Liver (tissue), 10 donors: Measurements from ENCODE around the gene RAB35. TPM values are rescaled to one million over a fixed set of nuclear protein-coding genes. Genes with fewer than 3 reads are reported as not detected.
"Not testable (repeated sequence)": the region's sequence is repeated elsewhere in the genome, so short reads cannot be mapped to it uniquely, and the experiment has no call there.

Experiments
- DNase-seq: peaks from one replicate; pipeline ENCODE4 v3.0.0-alpha.2; 2017; ENCODE audit warnings: low spot score
- H3K27ac ChIP-seq, 2 donors: one replicate each; pipeline ENCODE4 v1.7.0; 2013; ENCODE audit warnings: inconsistent platforms in 2 of 2, low read length in 2 of 2, control low read depth in 1 of 2, low read depth in 1 of 2, mild to moderate bottlenecking in 1 of 2
- H3K27me3 ChIP-seq, 4 donors: one replicate each; pipeline versions ENCODE4 v1.6.1 to v1.7.0; 2013; ENCODE audit warnings: low read length in 3 of 4, inconsistent platforms in 1 of 4, mild to moderate bottlenecking in 1 of 4, moderate library complexity in 1 of 4; ENCODE audit not compliant: control insufficient read depth in 4 of 4, insufficient read depth in 4 of 4
- H3K36me3 ChIP-seq, 4 donors: one replicate each; pipeline versions ENCODE4 v1.6.1 to v1.7.0; 2013; ENCODE audit warnings: low read length in 3 of 4, mild to moderate bottlenecking in 3 of 4, low read depth in 1 of 4, moderate library complexity in 1 of 4; ENCODE audit not compliant: control insufficient read depth in 4 of 4, insufficient read depth in 3 of 4
- H3K4me1 ChIP-seq, 4 donors: one replicate each; pipeline versions ENCODE4 v1.6.1 to v1.7.0; 2013; ENCODE audit warnings: low read length in 3 of 4, mild to moderate bottlenecking in 3 of 4, moderate library complexity in 1 of 4; ENCODE audit not compliant: control insufficient read depth in 4 of 4, insufficient read depth in 4 of 4
- H3K4me3 ChIP-seq, 3 donors: one replicate each; pipeline versions ENCODE4 v1.6.1 to v1.7.0; 2013; ENCODE audit warnings: low read length in 3 of 3, control low read depth in 1 of 3, low read depth in 1 of 3, mild to moderate bottlenecking in 1 of 3
- H3K9ac ChIP-seq, 2 donors: one replicate each; pipeline ENCODE4 v1.7.0; 2013; ENCODE audit warnings: low read length in 2 of 2, mild to moderate bottlenecking in 2 of 2, moderate library complexity in 2 of 2, control low read depth in 1 of 2, low read depth in 1 of 2
- H3K9me3 ChIP-seq, 4 donors: one replicate each; pipeline versions ENCODE4 v1.6.1 to v1.7.0; 2013; ENCODE audit warnings: low read length in 3 of 4; ENCODE audit not compliant: control insufficient read depth in 4 of 4
- ATF3 ChIP-seq: IDR thresholded peaks from 2 replicates; pipeline ENCODE4 v1.6.1; 2016; ENCODE audit warnings: antibody characterized with exemption
- EGR1 ChIP-seq, 2 donors: IDR thresholded peaks; 2 replicates each; pipeline ENCODE4 v1.6.1; 2016 to 2018; ENCODE audit warnings: antibody characterized with exemption in 2 of 2, low read depth in 2 of 2
- FOXA1 ChIP-seq: IDR thresholded peaks from 2 replicates; pipeline ENCODE4 v1.6.1; 2016; ENCODE audit warnings: antibody characterized with exemption
- FOXA2 ChIP-seq: IDR thresholded peaks from 2 replicates; pipeline ENCODE4 v1.6.1; 2016; ENCODE audit warnings: antibody characterized with exemption
- HNF4A ChIP-seq, 2 donors: conservative IDR thresholded peaks; 2 replicates each; pipeline ENCODE4 v1.6.1; 2016; ENCODE audit warnings: antibody characterized with exemption in 2 of 2, mild to moderate bottlenecking in 2 of 2
- HNF4G ChIP-seq: IDR thresholded peaks from 2 replicates; pipeline ENCODE4 v1.6.1; 2016; ENCODE audit warnings: antibody characterized with exemption
- MAX ChIP-seq: IDR thresholded peaks from 2 replicates; pipeline ENCODE4 v1.6.1; 2016; ENCODE audit warnings: antibody characterized with exemption
- WGBS: extraction: QIAGEN DNeasy Blood & Tissue Kit; methylation state at CpG from one replicate; pipeline ENCODE4 v1.1.7; 2013; 5-methylcytosine and 5-hydroxymethylcytosine counted together
- polyA plus RNA-seq, 2 donors: library from polyadenylated mRNA; stranded (reverse) in 1 of 2; unstranded in 1 of 2; fragments of 200-250 nt in 1 of 2; fragments of >200 nt in 1 of 2; fragmentation: Nextera tagmentation in 1 of 2; extraction: Ambion mirVana in 1 of 2; gene quantifications; one replicate each; pipeline versions ENCODE4 v1.2.1 to v1.2.3, GENCODE V29; 2013 to 2015
- small RNA-seq: library from RNA; depleted of rRNA; stranded (forward); fragments of <200 nt; gene quantifications from one replicate; pipeline ENCODE3, GENCODE V24; 2014
- total RNA-seq, 2 donors: library from RNA; depleted of rRNA; stranded (reverse); fragments of >200 nt; gene quantifications; one replicate each; pipeline ENCODE4 v1.2.3, GENCODE V29; 2014
- donor health status: healthy.
- donor health status: healthy.
- donor health status: healthy.
- donor health status: healthy.
- donor health status: healthy.

Gene RAB35
- total and polyA plus RNA-seq, 4 donors, result 7.4 to 14.4 (median 10.2) TPM

- Histone ChIP-seq H3K27me3 (no peaks in the 10 kb centered on the region), H3K4me1 (no peaks in the 10 kb centered on the region), H3K4me3 (no peak overlapping the region), H3K27ac (no peak overlapping the region), H3K9me3 (no peaks in the 10 kb centered on the region), H3K9ac (no peak overlapping the region), H3K36me3 (no peaks in the 10 kb centered on the region)
- WGBS, result 90% methylated on average over 1 of the region's 1 CpG
- TF ChIP-seq MAX, result no peak
- no peak for TF ChIP-seq FOXA2
- TF ChIP-seq FOXA1, result no peak
- TF ChIP-seq HNF4G, result no peak
- no peak for TF ChIP-seq ATF3
- no peak for TF ChIP-seq EGR1 (IDR thresholded peaks at IDR 0.05; ENCODE audit: low read depth in 2 of 2)
- no peak for TF ChIP-seq HNF4A (conservative IDR thresholded peaks at IDR 0.05)
- no peak for DNase-seq
Measured at GRCh38 chr12:120047072-120047471, 69.5 kb downstream of the RAB35 start.

- 98% methylated on average over 3 of the region's 5 CpGs for WGBS
- not testable (repeated sequence) for H3K27ac ChIP-seq
Measured at GRCh38 chr12:120045367-120045766, 71.2 kb downstream of the RAB35 start.

More at GRCh38 chr12:120045367-120045766, 71.2 kb downstream of the RAB35 start:
- not testable (repeated sequence) for H3K9me3 ChIP-seq, H3K4me1 ChIP-seq, H3K36me3 ChIP-seq, H3K4me3 ChIP-seq, H3K9ac ChIP-seq, H3K27me3 ChIP-seq, DNase-seq

Small RNA genes within 50 kb of the gene (small RNA-seq; reads per million reads assigned to genes)
- not detected for gene AC004812.1
- not detected for gene MIR4498

Other genes with a start within 250 kb of the RAB35 start
- gene CIT, start 239.4 kb downstream of the RAB35 start, total RNA-seq, result 10 to 100 TPM in 1 of 2 donors, 1 to 10 TPM in 1; 1.7 to 24.7 TPM
- gene CIT, start 239.4 kb downstream of the RAB35 start, polyA plus RNA-seq, result 1 to 10 TPM in 1 of 2 donors, under 1 TPM in 1; 0.31 to 2.0 TPM
- 1 to 10 TPM in 1 of 2 donors, under 1 TPM in 1; 0.65 to 2.1 TPM for gene BICDL1, start 127.5 kb downstream of the RAB35 start, total RNA-seq
- gene BICDL1, start 127.5 kb downstream of the RAB35 start, polyA plus RNA-seq, result 1 to 10 TPM; 2.5 to 3.8 TPM
- 10 to 100 TPM; 38.0 to 78.6 TPM for gene GCN1, start 78.0 kb upstream of the RAB35 start, total RNA-seq
- 10 to 100 TPM in 1 of 2 donors, 1 to 10 TPM in 1; 7.3 to 13.7 TPM for gene GCN1, start 78.0 kb upstream of the RAB35 start, polyA plus RNA-seq
- gene RPLP0, start 84.4 kb upstream of the RAB35 start, total RNA-seq, result 1,000 to 10,000 TPM; 1,321 to 1,770 TPM
- gene RPLP0, start 84.4 kb upstream of the RAB35 start, polyA plus RNA-seq, result 1,000 to 10,000 TPM in 1 of 2 donors, 100 to 1,000 TPM in 1; 472 to 1,306 TPM
- 10 to 100 TPM in 1 of 2 donors, 1 to 10 TPM in 1; 6.0 to 13.1 TPM for gene PXN, start 149.0 kb upstream of the RAB35 start, total RNA-seq
- 10 to 100 TPM; 12.0 to 12.6 TPM for gene PXN, start 149.0 kb upstream of the RAB35 start, polyA plus RNA-seq
- under 1 TPM; under 0.01 TPM for gene RNU4-2, start 175.2 kb upstream of the RAB35 start, total RNA-seq
- 10 to 100 TPM in 1 of 2 donors, not detected in 1; 82.7 TPM for gene RNU4-2, start 175.2 kb upstream of the RAB35 start, polyA plus RNA-seq
- under 1 TPM; under 0.01 TPM for gene RNU4-1, start 176.5 kb upstream of the RAB35 start, total RNA-seq
- gene RNU4-1, start 176.5 kb upstream of the RAB35 start, polyA plus RNA-seq, result 10 to 100 TPM in 1 of 2 donors, not detected in 1; 26.0 TPM
- gene SIRT4, start 185.6 kb upstream of the RAB35 start, total RNA-seq, result 1 to 10 TPM; 1.6 to 2.3 TPM
- gene SIRT4, start 185.6 kb upstream of the RAB35 start, polyA plus RNA-seq, result 1 to 10 TPM; 1.6 to 4.2 TPM
- 1 to 10 TPM in 1 of 2 donors, under 1 TPM in 1; 0.84 to 1.4 TPM for gene PLA2G1B, start 211.0 kb upstream of the RAB35 start, total RNA-seq
- gene PLA2G1B, start 211.0 kb upstream of the RAB35 start, polyA plus RNA-seq, result 1 to 10 TPM in 1 of 2 donors, under 1 TPM in 1; 0.39 to 4.6 TPM